Measurements from ENCODE around the gene SPAG17.

The SPAG17 gene

DNA sequence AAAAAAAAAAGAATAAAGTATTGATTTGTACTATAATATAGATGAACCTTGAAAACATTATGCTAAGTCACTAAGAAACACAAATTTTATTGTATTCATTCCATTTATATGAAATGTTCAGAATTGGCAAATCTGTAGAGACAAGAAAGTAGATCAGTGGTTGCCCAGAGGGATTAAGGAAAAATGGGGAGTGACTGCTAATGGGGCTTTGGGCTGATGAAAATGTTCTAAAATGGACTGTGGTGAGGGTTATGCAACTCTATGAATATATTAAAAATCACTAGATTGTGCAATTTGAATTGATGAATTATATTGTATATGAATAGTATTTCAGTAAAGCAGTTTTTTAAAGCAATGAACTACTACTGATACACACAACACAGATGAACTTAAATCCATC is 265.7 kb downstream of the SPAG17 start:
- H3K4me3 ChIP-seq (replicated peaks in 1 of 2; ENCODE audit: low read depth in 2 of 2, low read length in 2 of 2) = no peak overlapping the region
- no peak for DNase-seq (ENCODE audit: low read depth in 2 of 2)
- TF ChIP-seq, protein P1, sequence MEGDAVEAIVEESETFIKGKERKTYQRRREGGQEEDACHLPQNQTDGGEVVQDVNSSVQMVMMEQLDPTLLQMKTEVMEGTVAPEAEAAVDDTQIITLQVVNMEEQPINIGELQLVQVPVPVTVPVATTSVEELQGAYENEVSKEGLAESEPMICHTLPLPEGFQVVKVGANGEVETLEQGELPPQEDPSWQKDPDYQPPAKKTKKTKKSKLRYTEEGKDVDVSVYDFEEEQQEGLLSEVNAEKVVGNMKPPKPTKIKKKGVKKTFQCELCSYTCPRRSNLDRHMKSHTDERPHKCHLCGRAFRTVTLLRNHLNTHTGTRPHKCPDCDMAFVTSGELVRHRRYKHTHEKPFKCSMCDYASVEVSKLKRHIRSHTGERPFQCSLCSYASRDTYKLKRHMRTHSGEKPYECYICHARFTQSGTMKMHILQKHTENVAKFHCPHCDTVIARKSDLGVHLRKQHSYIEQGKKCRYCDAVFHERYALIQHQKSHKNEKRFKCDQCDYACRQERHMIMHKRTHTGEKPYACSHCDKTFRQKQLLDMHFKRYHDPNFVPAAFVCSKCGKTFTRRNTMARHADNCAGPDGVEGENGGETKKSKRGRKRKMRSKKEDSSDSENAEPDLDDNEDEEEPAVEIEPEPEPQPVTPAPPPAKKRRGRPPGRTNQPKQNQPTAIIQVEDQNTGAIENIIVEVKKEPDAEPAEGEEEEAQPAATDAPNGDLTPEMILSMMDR (IDR thresholded peaks at IDR 0.05; ENCODE audit: low read depth, low read length) = no peak

DNA sequence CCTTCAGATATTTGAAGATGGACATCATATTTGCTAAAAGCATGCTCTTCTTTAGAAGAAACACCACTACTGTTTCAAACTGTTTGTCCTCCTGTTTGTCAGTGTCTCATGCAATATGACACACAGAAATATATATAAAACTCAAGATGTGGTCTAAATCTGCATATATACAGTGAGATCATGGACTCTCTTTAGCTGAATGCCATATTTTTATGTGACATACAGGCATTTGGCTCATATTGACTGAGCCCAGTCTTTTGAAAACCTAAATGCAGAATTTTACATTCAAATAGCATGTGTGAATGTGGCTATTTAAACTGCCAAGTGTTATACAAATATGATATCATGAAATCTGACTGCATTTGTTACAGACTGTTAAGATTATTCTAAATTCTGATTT is 274.0 kb downstream of the SPAG17 start:
- TF ChIP-seq, protein P1 (IDR thresholded peaks at IDR 0.05; ENCODE audit: low read depth, low read length) = no peak
- DNase-seq (ENCODE audit: low read depth in 2 of 2) = no peak
- H3K4me3 ChIP-seq (replicated peaks in 1 of 2; ENCODE audit: low read depth in 2 of 2, low read length in 2 of 2) = no peak overlapping the region

DNA sequence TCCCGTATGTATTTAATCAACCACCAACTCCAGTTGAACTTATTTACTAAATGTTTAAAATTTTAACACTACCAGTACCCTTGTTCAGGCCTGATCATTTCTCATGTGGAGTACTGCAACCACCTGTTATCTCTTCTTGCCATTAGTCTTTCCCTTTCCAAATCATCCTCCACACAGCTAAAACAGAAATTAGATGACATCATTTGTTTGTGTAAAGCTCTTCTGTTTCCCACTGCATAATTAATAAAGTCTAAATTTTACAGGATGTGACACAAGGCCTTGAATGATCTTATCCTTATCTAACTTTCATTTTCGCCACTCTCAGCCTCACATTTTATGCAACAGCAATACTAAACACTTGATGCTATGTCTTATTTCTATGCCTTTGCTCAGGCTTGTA is 280.0 kb downstream of the SPAG17 start:
- no peak overlapping the region for H3K4me3 ChIP-seq (replicated peaks in 1 of 2; ENCODE audit: low read depth in 2 of 2, low read length in 2 of 2)
- DNase-seq (ENCODE audit: low read depth in 2 of 2) = no peak
- TF ChIP-seq, protein P1 (IDR thresholded peaks at IDR 0.05; ENCODE audit: low read depth, low read length) = no peak

DNA sequence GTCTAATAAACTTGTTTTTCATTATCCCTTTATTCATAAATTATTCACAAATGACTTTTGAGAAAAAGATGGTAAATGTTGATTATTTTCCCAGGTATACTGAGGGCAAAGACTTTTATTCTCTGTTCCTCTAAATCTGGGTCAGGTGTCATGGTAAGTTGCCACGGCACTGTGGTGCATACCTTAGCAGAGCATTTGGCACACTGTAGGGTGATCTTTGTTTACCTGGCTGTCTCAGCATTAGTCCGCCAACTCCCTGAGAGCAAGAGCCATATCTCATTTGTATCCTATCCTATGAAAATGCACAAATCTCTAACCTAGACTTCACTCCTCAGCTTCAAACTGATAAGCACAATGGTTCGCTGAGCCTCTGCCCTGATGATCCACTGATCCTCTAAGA is 280.5 kb downstream of the SPAG17 start:
- H3K4me3 ChIP-seq (replicated peaks in 1 of 2; ENCODE audit: low read depth in 2 of 2, low read length in 2 of 2) = no peak overlapping the region
- no peak for DNase-seq (ENCODE audit: low read depth in 2 of 2)
- TF ChIP-seq, protein P1 (IDR thresholded peaks at IDR 0.05; ENCODE audit: low read depth, low read length) = no peak

Data from cardiac fibroblast (primary cell).